ENCODE results near the gene DCAF4L1.

GRCh38 chr4:41933997-41934503 lies 47.5 kb upstream of the DCAF4L1 start:
- TF ChIP-seq ZNF274 (IDR thresholded peaks at IDR 0.05; ENCODE audit: low read depth, low read length), result no peak
- no peak for TF ChIP-seq SUZ12 (IDR thresholded peaks at IDR 0.05; ENCODE audit: extremely low read depth, insufficient read depth, insufficient read length)
- no peak for TF ChIP-seq YY1 (IDR thresholded peaks at IDR 0.05; ENCODE audit: insufficient read depth, insufficient read length)
